HS-27A (cell line): ENCODE data around the gene ARHGAP26.

ENCODE experiments used
- DNase-seq: peaks from one replicate; pipeline ENCODE4 v3.0.0-alpha.2; 2012; ENCODE audit warnings: low read depth, missing footprints

Gene ARHGAP26

DNA sequence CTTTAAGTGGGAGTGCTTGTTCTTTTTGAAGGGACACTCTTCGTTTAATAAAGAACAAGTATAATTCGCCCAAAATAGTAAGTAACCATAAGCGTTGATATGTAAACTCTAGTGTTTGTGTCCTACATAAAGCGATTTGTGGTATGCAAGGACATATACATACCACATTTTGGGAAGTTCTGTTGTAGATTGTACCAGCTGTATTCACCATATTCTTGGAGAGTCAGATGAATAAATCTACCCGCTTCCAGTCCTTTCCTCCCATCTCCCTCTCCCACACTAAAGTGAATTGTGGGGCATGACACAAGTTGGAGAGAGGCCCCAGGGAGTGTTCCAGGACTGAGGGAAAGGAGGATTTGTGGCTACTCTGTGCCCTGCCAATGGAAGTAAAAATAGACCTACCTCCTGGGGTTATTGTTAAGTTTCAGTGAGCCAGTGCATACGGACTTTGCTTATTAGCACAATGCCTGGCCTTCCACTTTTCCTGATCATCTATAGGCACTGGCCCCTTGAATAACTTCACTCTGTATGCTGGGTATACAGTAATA lies 40.6 kb downstream of the ARHGAP26 start:
- no peak for DNase-seq

DNA sequence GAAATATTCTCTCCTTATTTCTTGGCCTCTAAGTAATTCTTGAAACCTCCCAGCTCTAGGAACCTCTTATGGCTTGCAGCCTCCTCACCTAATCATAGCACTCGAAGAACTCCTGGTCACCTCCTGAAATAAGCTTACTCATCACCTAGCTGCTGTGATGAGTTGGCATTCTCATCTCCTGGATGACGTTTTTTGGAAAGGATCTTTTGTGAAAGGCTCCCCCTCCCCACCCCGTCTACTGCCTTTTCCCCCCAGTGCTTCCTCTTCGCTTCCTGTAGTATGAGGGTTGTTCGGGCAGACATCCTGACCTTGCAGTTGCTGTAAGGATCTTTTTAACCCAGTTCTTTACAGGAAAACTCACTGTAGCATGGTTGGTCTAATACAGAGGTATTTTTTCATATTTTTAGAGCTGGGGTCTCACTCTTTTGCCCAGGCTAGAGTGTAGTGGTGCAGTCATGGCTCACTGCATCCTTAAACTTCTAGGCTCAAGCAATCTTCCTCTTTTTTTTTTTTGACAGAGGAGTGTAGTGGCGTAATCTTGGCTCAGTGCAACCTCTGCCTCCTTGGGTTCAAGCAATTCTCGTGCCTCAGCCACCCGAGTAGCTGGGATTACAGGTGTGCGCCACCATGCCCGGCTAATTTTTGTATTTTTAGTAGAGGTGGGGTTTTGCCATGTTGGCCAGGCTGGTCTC lies 41.8 kb downstream of the ARHGAP26 start:
- no peak for DNase-seq

DNA sequence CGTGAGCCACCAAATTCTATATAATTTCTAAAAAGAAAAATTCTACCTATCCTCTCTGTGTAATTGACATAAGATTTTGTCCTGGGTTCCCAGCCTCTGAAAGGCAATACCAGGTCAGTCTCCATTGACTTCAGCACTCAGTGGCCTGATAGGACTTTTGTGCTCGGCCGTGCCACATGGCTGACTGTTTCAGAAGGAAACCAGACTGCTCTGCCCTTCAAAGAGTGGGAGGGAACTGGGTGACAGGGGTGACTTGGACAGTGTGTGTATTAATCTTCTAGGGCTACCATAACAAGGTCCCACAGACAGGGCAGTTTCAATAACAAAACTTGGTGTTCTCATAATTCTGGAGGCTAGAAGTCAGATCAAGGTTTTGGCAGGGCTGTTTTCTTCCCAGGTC lies 43.0 kb downstream of the ARHGAP26 start:
- no peak for DNase-seq

DNA sequence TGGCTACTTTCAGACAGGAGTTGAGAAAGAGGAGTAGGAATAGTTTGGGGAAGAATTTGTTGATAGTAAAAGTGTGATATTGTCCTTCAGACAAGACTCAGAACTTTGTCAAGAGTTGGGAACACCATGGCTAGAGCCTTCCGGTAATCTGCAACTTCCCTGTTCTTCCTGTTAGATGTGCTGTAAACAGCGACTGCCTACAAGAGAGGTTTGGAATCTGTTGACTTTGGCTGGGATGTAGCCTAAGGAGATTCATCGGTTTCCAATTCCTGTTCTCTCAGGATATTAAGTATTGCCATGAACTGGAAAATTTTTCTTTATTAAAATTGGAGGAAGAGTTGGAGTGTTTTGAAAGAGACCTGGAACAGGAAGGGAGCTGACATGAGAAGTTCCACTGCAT lies 43.9 kb downstream of the ARHGAP26 start:
- DNase-seq = no peak

DNA sequence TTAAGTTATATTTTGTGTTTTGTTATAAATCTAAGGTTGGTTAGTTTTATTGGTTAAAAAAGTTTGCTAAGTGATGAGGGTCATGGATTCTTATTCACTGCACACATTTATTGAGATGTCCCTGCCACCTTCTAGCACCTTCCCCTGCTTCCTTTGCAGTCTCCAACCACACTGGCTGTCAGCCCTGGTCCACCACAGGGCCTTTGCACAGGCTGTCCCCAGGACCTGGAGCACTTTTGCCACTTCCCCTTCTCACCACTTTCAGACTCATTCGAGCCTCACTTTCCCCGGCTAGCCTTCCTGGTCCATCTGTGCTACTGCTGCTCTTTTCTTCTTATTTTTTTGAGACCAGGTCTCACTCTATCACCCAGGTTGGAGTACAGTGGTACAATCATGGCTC lies 45.3 kb downstream of the ARHGAP26 start:
- no peak for DNase-seq

DNA sequence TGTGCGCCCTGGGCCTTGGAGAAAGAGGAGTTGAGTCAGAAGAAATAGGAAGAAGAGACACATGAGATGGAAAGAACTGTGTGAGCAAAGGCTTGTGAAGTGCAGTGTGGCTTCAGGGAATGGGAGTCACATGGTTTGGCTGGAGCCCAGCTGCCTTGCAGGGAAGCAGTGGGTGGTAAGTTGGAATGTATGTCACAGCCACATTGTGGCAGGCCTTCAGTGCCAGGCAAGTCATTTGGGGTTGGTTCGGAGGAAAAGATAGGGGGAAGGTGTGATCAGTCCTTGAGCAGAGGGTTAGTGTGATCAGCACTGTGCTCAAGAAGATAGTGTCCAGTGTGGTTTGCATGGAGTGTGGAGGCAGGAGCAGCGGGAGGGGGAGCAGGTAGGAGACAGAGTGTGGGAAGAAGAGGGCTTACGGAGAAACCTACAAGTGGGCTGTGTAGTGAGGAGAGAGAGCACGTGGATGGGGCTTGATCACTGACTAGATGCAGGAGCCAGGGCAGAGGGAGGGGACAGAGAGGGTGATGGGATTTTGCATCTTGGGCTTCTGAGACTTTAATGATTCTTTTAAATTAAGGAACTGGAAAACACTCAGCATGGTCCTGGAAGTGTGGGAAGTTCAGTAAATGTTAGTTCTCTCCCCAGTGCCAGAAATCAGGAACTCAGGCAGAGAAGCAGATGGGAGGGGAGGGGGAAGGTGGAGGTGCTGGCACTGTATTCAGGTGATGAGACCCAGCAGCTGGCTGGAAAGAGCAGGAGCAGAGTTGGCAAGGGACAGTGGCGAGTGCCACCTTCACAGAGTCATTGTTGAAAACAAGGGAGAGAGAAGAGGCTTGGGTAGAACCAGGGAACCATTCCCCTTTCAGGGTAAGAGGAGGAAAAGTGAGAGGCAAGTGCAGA lies 46.6 kb downstream of the ARHGAP26 start:
- DNase-seq = no peak

DNA sequence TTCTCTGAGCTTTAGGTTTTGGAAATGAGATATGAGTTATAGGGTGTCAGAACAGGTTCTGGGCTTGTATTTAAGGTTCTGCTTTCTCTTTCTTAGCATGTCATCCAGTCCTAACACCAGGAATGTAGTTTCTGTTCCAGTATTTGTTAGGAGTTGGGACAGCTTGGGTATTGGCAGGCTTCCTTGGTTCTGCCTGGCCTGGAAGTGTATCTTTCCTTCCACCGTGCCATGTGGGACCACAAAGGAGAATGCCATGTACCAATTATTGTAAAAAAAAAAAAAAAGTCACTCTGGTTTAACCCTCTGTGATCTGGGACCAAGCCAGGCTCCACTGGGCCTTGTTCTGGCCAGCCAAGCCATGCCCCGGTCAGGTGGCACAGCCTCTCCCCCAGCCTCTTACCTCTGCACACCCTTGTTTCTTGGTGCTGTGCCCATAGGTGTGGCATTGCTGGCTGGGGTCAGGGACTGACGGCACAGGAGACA lies 47.8 kb downstream of the ARHGAP26 start:
- no peak for DNase-seq

DNA sequence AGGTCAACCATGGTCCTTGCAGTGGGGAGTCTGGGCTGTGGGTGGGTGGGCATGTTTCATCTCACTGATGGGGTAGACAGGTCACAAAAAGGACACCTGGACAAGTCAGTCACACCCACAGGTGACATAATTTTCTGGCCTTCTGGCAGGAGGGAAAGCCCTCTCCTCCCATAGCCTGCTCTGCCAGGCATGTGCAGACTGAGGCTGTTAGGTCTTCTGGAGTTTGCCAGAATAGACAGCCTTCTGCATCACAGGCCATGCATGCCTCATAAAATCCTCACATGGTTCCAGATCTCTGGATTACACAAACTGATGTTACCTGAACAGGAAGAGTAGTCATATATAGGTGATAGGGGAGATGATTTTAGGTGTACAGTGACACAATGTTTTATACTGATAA lies 49.1 kb downstream of the ARHGAP26 start:
- no peak for DNase-seq

DNA sequence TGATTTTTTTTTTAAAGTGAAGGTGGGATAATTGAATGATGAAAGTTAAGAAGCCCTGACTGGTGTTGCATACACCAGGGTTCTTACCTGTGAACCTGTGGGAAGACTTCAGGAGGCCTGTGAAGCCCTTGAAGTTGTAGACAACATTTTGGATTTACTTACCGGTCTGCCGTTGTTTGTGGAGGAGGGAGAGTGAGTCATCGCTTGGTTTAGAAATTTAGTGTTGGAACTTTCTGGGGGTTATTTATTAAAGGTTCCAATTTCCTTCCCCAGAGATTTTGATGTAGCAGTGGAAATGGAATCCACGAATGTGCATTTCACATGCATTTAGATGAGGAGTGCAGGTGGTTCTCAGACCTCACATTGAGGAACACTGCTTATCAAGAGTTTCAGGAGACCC lies 49.6 kb downstream of the ARHGAP26 start:
- DNase-seq = no peak

DNA sequence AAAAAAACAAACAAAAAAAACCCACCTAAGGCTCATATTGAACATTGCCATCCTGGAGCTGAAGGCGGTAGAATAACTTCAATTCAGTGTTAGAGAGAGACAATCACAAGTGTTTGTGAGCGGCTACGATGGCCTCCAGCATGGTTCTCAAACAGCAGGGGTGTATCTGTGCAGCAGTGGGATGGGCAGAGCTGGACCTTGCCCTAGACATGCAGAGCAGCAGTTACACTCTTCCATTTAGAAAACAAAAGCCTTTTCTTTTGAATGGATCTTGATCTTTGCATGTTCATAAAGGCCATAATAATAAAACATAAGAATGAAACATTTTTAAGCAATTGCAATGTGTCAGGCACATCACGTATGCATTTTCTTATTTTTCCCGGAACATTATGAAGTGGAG lies 50.3 kb downstream of the ARHGAP26 start:
- no peak for DNase-seq

DNA sequence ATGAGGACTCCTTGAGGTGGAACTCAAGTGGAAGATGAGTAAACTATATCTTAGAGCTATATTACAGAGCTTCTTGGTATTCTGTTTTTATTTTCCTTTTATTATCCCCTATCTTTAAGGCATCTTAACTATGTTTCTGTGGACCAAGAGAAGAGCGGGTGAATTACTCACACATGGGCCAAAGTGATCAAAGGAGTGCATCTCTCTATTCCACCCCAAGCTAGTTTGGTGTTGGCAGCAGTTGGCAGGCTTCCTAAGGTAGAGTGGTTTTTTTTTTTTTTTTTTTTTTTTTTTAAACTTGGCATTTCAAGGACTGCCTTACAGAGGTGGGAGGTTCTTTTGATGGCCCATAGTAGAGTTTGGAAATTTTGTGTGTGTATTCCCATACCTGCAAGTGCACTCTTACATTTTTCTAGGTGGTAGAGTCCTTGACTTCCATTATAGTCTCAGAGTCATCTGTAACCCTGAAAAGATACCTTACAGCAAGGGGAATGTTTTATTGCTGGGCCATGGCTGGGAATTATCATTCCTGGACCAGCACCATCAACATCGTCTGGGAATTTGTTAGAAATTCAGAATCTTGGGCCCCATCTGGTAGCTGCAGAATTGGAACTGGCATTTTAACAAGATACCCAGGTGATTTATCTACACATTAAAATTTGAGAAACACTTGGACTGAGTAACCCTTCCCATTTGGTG lies 51.0 kb downstream of the ARHGAP26 start:
- DNase-seq = no peak

DNA sequence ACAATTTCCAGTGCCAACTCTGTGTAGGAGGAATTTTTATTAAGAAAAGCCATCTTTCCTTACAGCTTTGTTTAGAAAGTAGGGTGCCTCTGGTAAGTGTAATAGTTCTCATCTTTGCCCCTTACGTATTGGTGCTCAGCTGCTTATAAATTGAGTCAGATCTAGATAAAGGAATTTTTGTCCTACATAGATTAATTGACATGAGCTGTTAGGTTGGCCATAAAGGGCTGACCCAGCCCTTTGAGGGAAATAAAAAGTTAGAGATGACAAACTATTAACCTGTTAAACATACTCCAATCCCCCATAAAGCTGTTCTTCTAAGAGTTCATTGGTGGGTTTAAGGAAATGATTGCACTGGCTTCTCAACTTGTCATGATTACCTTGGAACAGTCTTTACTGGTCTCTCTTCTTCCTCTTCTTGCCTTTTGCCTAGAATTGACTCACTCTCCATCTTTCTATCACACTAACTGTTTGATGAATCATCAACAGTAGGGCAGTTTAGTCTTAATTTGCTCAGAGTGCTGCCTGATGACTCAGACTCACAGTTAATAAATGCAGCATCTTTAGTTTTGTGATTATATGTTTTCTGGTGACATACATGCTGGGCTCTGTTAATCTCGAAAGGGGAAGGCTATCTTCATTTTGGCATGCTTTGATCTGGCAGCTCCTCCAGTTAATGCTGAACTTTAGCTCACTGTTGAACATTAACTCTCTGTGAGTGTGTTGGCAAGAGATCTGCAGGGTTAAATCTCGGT lies 51.7 kb downstream of the ARHGAP26 start:
- DNase-seq = peak; percentile 66

DNA sequence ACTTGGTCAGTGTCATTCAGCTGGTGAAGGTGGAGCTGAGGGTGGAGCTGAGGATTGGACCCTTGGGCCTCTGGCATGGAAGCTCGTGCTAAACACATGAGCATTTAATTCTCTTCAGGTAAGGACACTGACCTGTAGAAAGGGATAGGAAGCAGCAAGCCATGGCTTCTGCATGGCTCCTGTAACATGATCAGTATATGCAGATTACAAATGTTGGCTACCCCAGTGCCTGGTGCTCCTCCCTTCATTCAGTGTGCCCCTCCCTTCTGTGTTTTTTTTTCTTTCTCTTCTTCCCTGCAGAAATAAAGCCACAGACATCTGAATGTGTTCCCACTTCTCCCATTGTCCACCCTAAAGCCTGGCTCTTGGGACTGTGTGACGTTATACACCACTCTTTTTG lies 52.9 kb downstream of the ARHGAP26 start:
- DNase-seq = no peak

DNA sequence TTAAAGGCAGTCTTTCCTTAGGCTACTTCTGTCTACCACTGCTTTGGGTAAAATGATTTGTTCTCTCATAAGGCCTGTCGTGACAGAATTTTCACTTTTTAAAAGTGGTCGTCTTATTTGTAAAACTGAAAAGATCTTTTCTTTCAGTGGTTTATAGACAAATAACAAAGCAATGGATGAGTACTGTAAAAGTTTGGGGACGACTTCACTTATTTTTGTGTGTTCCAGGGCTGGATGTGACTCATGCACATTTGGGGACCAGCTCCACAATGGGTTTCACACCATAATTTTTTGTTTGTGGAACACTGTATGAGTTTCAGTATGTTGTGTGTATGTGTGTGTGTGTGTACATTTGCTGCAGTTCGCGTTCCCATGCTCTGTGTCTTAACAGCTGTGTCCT lies 53.6 kb downstream of the ARHGAP26 start:
- DNase-seq = no peak

DNA sequence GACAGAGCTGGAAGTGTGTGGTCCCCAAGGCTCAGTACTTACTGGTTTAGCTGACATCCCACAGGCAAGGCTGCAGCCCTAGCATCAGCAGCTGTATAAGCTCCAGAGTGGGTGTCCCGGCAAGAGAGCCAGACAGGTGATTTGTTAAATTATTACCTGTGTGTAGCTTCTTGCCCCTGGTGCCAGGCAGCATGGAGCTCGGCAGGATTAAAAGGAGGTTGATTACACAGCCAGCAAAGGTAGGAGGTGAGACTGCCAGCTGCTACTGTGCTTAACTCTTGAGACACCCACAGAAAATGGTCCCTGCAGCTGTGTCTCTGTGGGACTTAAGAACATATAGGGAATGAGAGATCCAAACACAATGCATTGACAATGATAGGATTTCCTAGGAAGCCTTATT lies 54.2 kb downstream of the ARHGAP26 start:
- no peak for DNase-seq

DNA sequence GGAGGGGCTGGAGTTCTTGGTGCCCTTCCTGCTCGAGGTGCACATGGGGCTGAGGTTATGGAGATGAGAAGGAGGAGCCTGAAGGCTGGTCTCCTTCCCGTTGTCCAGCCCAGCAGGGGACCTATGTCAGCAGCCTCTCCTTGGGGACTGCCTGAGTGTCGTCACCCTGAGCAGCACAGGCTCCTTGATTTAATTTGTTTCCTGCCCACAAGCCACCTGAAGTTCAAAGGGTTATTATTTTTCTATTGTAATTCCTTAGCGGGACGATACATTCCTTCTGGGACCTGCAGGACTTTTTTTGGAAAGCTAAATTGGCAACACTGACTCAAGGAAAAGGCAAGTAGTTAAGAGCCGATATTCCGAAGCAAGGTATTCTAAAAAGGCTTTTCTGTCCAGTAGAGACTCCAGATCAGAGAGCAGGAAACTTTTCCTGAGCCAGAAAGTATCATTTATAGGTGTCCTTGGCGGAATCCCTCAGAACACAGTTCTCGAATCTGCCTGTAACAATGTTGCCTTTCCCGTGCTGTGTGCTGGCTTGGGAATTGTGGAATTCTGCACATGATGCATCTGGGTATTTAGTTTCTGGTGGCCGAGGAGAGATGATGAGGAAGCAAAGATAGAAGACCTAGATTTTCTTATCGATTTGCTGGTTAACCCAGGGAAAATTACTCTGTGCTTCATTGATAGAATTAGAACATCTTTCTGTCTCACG lies 55.4 kb downstream of the ARHGAP26 start:
- no peak for DNase-seq

DNA sequence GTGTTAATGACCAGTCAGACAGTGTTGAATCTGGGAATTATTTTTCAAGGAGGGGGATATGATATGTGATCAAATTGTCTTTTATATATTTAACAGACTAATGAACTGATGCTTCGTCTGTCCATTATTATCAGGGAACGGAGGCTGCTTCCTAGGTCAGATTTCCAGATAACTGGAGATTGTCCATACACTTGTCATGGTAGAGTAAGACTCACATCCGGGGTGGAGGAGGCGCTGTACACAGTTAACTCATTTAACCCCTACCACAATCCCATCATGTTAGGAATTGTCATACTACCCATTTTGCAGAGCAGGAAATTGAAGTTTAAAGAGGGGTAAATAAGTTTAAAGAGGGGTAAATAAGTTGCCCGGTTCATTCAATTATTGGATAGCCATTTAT lies 55.9 kb downstream of the ARHGAP26 start:
- DNase-seq = no peak

DNA sequence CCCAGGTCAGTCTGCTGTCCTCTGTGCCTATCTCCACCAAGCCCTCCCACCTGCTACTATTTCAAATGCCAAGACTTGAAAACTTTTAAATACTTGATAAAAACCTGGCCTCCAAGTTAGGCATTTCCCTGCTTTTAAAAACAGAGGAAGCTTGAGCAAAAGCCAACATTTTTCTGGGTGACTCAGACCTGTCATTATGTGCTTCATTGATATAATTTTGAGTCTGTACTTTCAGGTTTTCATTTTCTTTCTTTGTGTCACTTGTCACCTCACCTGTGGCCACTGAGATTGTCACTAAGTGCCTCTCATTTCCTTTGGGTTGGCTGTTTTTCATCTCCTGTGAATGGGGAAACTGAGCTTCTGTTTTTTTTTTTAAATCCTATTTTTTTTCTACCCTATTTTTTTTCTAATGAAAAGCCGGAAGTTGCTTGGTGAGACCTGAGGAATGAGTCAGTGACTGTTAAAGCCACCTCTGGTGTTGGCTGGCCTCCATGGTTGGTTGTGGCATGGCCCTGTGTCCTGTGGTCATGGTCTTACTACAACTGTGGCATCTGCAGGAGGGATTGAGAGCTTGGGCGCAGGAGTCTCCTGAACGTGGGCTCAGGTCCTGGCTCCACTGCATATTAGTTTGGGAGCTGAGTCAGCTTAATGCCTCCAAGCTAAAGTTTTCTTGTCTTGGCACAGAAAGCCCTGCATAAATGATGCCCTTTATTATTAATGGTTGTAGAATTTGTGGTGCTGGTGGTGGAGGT lies 56.7 kb downstream of the ARHGAP26 start:
- DNase-seq = peak; percentile 61

DNA sequence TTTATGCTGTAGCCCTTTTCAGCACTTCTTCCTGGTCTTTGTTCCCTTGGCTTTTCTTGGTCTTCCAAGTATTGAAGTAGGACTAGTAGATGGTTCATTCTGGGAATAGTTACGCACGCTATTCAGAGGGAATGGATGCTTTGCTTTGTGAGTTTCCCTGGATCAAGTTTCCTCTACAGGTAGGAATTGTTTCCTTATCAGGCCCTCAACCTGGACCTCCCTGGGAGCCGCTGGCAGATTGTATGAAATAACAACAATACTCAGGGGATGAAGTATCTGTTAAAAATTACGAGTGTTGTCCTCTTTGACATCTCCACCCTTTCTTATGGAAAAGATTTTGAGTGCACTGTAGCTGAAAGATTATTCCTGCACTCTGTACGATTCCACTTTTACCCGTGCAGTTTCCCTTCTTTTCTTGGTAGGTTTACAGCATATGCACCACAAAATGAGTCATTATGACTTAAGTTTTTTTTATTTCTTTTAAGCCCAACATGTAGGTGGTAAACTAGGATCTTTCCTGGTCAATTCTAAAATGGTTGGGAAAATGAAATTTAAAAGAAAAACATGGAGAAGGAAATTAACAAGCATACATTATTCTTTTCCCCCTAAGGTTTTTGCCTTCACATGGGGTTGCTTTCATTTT lies 57.9 kb downstream of the ARHGAP26 start:
- no peak for DNase-seq
